PFSK-1 (cell line): Measurements from ENCODE around the gene DMRTC2. TPM values are rescaled to one million over a fixed set of nuclear protein-coding genes. Genes with fewer than 3 reads are reported as not detected.

Experiments used
- FOXP2 ChIP-seq: optimal IDR thresholded peaks from 2 replicates; pipeline ENCODE3; 2011; ENCODE audit warnings: borderline replicate concordance, control low read depth, inconsistent platforms; ENCODE audit not compliant: insufficient read depth; ENCODE audit errors: extremely low read length, extremely low read depth
- POLR2AphosphoS5 ChIP-seq: IDR thresholded peaks from 2 replicates; pipeline ENCODE4 v1.6.1; 2012; ENCODE audit warnings: low read depth, mild to moderate bottlenecking, control low read depth, low read length, moderate library complexity
- REST ChIP-seq, 2 experiments: IDR thresholded peaks; 2 replicates each; pipeline versions ENCODE4 v1.6.1 to v1.8.0; 2011 to 2012; ENCODE audit warnings: low read depth in 2 of 2, low read length in 2 of 2, control low read depth in 1 of 2, inconsistent platforms in 1 of 2, mild to moderate bottlenecking in 1 of 2, moderate library complexity in 1 of 2; ENCODE audit not compliant: insufficient read depth in 1 of 2
- SIN3A ChIP-seq: IDR thresholded peaks from 2 replicates; pipeline ENCODE4 v1.6.1; 2012; ENCODE audit warnings: mild to moderate bottlenecking, low read length, moderate library complexity, borderline replicate concordance; ENCODE audit not compliant: insufficient read depth
- TAF1 ChIP-seq: IDR thresholded peaks from 2 replicates; pipeline ENCODE4 v1.6.1; 2012; ENCODE audit warnings: low read length, control low read depth, borderline replicate concordance; ENCODE audit not compliant: insufficient read depth
- polyA plus RNA-seq: library from polyadenylated mRNA; unstranded; fragments of >200 nt; gene quantifications from one replicate; pipeline ENCODE4 v1.2.1, GENCODE V29; 2012; ENCODE audit warnings: low read depth, missing spikeins; ENCODE audit not compliant: insufficient read length

DMRTC2 gene
- not detected for polyA plus RNA-seq

DNA sequence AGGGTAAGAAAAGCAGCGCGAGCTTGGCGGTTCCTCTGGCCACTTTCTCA is at the start of gene DMRTC2:
Gene DMRTC2, plus strand, starts transcription at position 42 of the 50 bp plus-strand sequence. CDS start 2,387 bp downstream, outside the sequence.
- TF ChIP-seq REST (IDR thresholded peaks at IDR 0.05; ENCODE audit: insufficient read depth in 1 of 2, low read depth in 2 of 2, low read length in 2 of 2), result no peak
- TF ChIP-seq FOXP2, result no peak
- TF ChIP-seq SIN3A, result no peak
- TF ChIP-seq TAF1, result no peak
- TF ChIP-seq POLR2AphosphoS5, result no peak

GRCh38 chr19:41796362-41796761 is 48.5 kb upstream of the DMRTC2 start, which contains the start of gene CEACAM3:
TSS of gene CEACAM3 (plus strand) at chr19:41796587. CDS start at chr19:41796678, 91 bp downstream.
- TF ChIP-seq REST (IDR thresholded peaks at IDR 0.05; ENCODE audit: insufficient read depth in 1 of 2, low read depth in 2 of 2, low read length in 2 of 2) (no peak), POLR2AphosphoS5 (no peak), FOXP2 (no peak), SIN3A (no peak), TAF1 (no peak)

- no peak for TF ChIP-seq SIN3A
- TF ChIP-seq POLR2AphosphoS5, result no peak
- TF ChIP-seq TAF1, result no peak
- TF ChIP-seq REST (IDR thresholded peaks at IDR 0.05; ENCODE audit: insufficient read depth in 1 of 2, low read depth in 2 of 2, low read length in 2 of 2), result no peak
- TF ChIP-seq FOXP2, result no peak
Measured at GRCh38 chr19:41796901-41797300, 47.9 kb upstream of the DMRTC2 start.

- TF ChIP-seq POLR2AphosphoS5, result no peak
Measured at GRCh38 chr19:41799444-41800000, 45.3 kb upstream of the DMRTC2 start.

GRCh38 chr19:41801031-41801430 is 43.8 kb upstream of the DMRTC2 start:
- TF ChIP-seq POLR2AphosphoS5 (no peak), REST (IDR thresholded peaks at IDR 0.05; ENCODE audit: insufficient read depth in 1 of 2, low read depth in 2 of 2, low read length in 2 of 2) (no peak), TAF1 (no peak), FOXP2 (no peak), SIN3A (no peak)
